Epithelial cell of esophagus (primary cell): ENCODE results near the gene MAP7D3.
A peak's percentile ranks its signal among the peaks of the same experiment; 100 is the strongest.

Experiments
- DNase-seq: peaks from one replicate; pipeline ENCODE4 v3.0.0; 2010; ENCODE audit warnings: low read depth
- H3K4me3 ChIP-seq: 2 replicates; pipeline ENCODE4 v1.5.1; 2011; ENCODE audit warnings: mild to moderate bottlenecking, low read length, control low read depth
- TF ChIP-seq, protein P1 (sequence below): IDR thresholded peaks from 2 replicates; pipeline ENCODE4 v1.5.1; 2011; ENCODE audit warnings: low read depth, mild to moderate bottlenecking, low read length, control low read depth, inconsistent platforms; ENCODE audit not compliant: insufficient read depth; ENCODE audit errors: missing control alignments

Gene MAP7D3

DNA sequence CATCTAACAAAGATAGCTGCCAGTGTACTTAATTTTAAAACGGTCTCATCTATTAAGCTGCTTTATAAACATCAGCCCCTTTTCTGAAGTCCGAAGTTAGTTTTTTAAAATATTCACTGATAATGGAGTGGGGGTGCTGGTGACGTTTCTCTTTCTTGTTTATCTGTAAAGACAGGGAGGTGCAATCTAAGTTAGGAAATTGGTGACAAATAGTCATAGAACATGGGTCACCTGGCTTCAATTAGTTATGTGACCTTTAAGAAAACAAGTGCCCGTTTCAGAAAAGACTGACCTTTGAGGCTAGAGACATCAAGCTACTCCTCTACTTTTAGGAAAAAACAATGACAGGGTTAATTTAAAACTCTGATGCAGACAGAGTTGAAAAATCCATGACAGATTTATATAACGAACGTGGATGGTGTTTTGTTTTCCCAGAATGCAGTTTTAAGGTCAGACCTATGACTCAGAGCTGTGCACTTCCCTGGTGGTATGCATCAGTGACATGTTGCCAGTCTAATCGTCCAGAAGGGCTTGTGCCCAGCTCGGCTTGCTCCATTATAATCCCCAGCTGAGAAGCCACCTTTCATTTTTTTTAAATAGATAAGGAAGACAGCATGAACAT is 65.7 kb downstream of the MAP7D3 start:
- DNase-seq = no peak
- H3K4me3 ChIP-seq = no peak overlapping the region
- TF ChIP-seq, protein P1, sequence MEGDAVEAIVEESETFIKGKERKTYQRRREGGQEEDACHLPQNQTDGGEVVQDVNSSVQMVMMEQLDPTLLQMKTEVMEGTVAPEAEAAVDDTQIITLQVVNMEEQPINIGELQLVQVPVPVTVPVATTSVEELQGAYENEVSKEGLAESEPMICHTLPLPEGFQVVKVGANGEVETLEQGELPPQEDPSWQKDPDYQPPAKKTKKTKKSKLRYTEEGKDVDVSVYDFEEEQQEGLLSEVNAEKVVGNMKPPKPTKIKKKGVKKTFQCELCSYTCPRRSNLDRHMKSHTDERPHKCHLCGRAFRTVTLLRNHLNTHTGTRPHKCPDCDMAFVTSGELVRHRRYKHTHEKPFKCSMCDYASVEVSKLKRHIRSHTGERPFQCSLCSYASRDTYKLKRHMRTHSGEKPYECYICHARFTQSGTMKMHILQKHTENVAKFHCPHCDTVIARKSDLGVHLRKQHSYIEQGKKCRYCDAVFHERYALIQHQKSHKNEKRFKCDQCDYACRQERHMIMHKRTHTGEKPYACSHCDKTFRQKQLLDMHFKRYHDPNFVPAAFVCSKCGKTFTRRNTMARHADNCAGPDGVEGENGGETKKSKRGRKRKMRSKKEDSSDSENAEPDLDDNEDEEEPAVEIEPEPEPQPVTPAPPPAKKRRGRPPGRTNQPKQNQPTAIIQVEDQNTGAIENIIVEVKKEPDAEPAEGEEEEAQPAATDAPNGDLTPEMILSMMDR = no peak

- DNase-seq = no peak
- TF ChIP-seq, protein P1 = no peak
- H3K4me3 ChIP-seq = no peak overlapping the region
Measured at GRCh38 chrX:136183917-136184316, 67.3 kb downstream of the MAP7D3 start.

- no peak overlapping the region for H3K4me3 ChIP-seq
- TF ChIP-seq, protein P1 = no peak
- no peak for DNase-seq
Measured at GRCh38 chrX:136183172-136183571, 68.0 kb downstream of the MAP7D3 start.

- H3K4me3 ChIP-seq = no peak overlapping the region
- DNase-seq = no peak
- TF ChIP-seq, protein P1 = no peak
Measured at GRCh38 chrX:136182414-136182813, 68.8 kb downstream of the MAP7D3 start.

- no peak overlapping the region for H3K4me3 ChIP-seq
- no peak for DNase-seq
- TF ChIP-seq, protein P1 = no peak
Measured at GRCh38 chrX:136179133-136179532, 72.1 kb downstream of the MAP7D3 start.

DNA sequence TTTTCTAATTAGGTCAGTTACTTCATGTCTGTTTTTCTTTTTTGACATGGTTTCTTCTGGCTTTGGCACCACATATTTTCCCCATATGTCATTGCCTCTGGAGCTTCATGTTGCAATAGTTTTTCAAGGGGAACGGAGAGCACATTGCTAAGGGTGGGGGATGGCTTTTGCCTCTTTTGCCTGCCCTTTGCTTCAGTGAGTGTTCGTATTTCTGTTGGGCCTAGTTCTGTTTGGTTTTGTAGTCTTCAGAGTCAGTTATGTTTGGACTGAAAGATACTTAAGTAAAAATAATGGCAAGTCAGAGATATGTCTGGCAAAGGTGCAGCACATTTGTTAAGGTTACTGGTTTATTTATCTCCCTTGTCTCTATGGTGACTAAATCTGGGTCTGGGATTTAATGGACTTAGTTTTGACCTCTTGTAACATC is 74.8 kb downstream of the MAP7D3 start:
- no peak overlapping the region for H3K4me3 ChIP-seq
- DNase-seq = peak; percentile 61
- TF ChIP-seq, protein P1 = no peak

DNA sequence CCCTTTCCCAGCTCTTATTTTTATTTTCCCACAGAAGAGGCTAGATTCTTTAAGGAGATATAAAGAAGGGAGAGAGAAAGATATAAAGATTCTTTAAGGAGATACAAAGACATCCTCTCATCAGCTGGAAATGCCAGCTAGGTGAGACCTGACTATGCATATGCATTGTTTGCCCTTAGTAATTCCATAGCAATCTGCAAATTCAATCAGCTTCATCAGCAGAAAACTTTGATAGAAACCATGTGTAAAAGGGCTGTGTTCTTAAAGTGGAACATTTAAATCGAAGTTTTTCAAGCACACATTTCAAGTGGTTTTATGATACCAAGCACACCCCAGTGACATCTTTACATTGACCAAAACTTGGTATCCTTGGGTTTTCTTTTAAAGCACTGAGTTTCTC is 79.8 kb downstream of the MAP7D3 start:
- H3K4me3 ChIP-seq = no peak overlapping the region
- TF ChIP-seq, protein P1 = no peak
- DNase-seq = no peak
